Sigmoid colon (tissue), 4 donors: ENCODE results near the gene GRIP1.

Source experiments
- POLR2A ChIP-seq, 2 donors: fragments of 450-650 bp; IDR thresholded peaks; one replicate each; pipeline ENCODE4 v1.6.1; 2016; ENCODE audit warnings: antibody characterized with exemption in 2 of 2, mild to moderate bottlenecking in 2 of 2, moderate library complexity in 2 of 2
- POLR2AphosphoS5 ChIP-seq, 4 donors: sonication (generic); formaldehyde crosslinking; IDR thresholded peaks; one replicate each; pipeline ENCODE4 v1.6.1; 2017; ENCODE audit warnings: antibody characterized with exemption in 4 of 4
- TF ChIP-seq, protein P1 (sequence below), 4 experiments: fragments of 450-650 bp in 3 of 4; fragments of 200-600 bp in 1 of 4; IDR thresholded peaks; one replicate each; pipeline ENCODE4 v1.5.1; 2016 to 2019; ENCODE audit warnings: antibody characterized with exemption in 4 of 4, mild to moderate bottlenecking in 3 of 4, moderate library complexity in 2 of 4

GRCh38 chr12:66584673-66585072 is 94.2 kb downstream of the GRIP1 start:
- TF ChIP-seq, protein P1, sequence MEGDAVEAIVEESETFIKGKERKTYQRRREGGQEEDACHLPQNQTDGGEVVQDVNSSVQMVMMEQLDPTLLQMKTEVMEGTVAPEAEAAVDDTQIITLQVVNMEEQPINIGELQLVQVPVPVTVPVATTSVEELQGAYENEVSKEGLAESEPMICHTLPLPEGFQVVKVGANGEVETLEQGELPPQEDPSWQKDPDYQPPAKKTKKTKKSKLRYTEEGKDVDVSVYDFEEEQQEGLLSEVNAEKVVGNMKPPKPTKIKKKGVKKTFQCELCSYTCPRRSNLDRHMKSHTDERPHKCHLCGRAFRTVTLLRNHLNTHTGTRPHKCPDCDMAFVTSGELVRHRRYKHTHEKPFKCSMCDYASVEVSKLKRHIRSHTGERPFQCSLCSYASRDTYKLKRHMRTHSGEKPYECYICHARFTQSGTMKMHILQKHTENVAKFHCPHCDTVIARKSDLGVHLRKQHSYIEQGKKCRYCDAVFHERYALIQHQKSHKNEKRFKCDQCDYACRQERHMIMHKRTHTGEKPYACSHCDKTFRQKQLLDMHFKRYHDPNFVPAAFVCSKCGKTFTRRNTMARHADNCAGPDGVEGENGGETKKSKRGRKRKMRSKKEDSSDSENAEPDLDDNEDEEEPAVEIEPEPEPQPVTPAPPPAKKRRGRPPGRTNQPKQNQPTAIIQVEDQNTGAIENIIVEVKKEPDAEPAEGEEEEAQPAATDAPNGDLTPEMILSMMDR (IDR thresholded peaks at IDR 0.05), result no peak
- TF ChIP-seq POLR2AphosphoS5 (IDR thresholded peaks at IDR 0.05) (no peak), POLR2A (IDR thresholded peaks at IDR 0.05) (no peak)
